ENCODE measurements around the gene G6PC1.
"Not testable (repeated sequence)": the region's sequence is repeated elsewhere in the genome, so short reads cannot be mapped to it uniquely, and the experiment has no call there.

The G6PC1 gene

DNA sequence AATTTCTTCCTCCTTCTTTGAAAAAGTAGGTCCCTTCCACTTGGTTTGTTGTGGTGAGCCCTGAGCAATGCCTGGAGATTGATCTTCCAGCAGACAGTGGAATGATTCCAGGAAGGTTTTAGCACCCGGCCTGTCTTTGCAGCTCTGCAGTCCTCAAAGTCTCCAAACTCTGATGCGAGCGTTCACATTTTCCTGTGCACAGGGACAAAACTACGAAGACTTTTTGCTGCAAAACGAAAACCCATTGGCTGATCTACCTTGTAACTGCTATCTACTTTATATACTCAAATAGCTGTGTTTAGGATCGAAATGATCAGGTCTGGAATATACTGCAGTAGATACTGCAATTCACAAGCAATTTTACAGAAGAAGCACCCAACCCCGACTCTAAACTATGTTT is 21.7 kb downstream of the G6PC1 start:
- peaks cover 2% of the 10 kb centered on the region; the same call in 1 of the 2 replicates for H3F3A ChIP-seq (ENCODE audit: control insufficient read depth, insufficient read depth)
- H3K9me3 ChIP-seq (ENCODE audit: control insufficient read depth, insufficient read depth, low read length): no peaks in the 10 kb centered on the region
- TF ChIP-seq, protein P1, sequence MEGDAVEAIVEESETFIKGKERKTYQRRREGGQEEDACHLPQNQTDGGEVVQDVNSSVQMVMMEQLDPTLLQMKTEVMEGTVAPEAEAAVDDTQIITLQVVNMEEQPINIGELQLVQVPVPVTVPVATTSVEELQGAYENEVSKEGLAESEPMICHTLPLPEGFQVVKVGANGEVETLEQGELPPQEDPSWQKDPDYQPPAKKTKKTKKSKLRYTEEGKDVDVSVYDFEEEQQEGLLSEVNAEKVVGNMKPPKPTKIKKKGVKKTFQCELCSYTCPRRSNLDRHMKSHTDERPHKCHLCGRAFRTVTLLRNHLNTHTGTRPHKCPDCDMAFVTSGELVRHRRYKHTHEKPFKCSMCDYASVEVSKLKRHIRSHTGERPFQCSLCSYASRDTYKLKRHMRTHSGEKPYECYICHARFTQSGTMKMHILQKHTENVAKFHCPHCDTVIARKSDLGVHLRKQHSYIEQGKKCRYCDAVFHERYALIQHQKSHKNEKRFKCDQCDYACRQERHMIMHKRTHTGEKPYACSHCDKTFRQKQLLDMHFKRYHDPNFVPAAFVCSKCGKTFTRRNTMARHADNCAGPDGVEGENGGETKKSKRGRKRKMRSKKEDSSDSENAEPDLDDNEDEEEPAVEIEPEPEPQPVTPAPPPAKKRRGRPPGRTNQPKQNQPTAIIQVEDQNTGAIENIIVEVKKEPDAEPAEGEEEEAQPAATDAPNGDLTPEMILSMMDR (IDR thresholded peaks at IDR 0.05; ENCODE audit: low read depth, low read length, poor library complexity, severe bottlenecking): no peak
- TF ChIP-seq EZH2phosphoT487 (IDR thresholded peaks at IDR 0.05; ENCODE audit: borderline replicate concordance, low read length): no peak
- peaks cover 20% of the 10 kb centered on the region for H3K27me3 ChIP-seq (ENCODE audit: control insufficient read depth, low read length)
- no peaks in the 10 kb centered on the region for H3K36me3 ChIP-seq (ENCODE audit: control insufficient read depth, low read length)
- no peaks in the 10 kb centered on the region for H4K20me1 ChIP-seq (ENCODE audit: control insufficient read depth, insufficient read depth, low read depth, low read length)
- no peak overlapping the region for H3K4me2 ChIP-seq (ENCODE audit: low read length)
- H3K9me2 ChIP-seq (replicated peaks; ENCODE audit: control insufficient read depth, low read length): no peaks in the 10 kb centered on the region
- no peak overlapping the region for H3K27ac ChIP-seq (ENCODE audit: low read depth, low read length)
- no peaks in the 10 kb centered on the region for H3K4me1 ChIP-seq (ENCODE audit: control insufficient read depth, low read length)
- H3K79me2 ChIP-seq (ENCODE audit: control insufficient read depth, low read length): no peaks in the 10 kb centered on the region
- no peak overlapping the region for H3K4me3 ChIP-seq (ENCODE audit: low read length)

DNA sequence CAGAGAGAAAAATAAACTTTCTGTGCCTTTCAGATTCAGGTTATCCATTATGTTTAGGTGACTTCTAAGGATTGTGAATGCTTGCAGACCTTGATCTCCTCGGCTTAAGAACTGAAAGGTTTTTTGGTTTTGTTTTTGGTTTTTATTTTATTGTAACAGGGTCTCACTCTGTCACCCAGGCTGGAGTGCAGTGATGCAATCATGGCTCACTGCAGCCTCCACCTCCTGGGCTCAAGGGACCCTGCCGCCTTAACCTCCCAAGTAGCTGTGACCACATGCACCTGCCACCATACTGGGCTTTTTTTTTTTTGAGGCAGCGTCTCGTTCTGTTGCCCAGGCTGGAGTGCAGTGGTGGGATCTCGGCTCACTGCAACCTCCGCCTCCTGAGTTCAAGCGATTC is 22.9 kb downstream of the G6PC1 start:
- not testable (repeated sequence) for H3K9me3 ChIP-seq (ENCODE audit: control insufficient read depth, insufficient read depth, low read length)

DNA sequence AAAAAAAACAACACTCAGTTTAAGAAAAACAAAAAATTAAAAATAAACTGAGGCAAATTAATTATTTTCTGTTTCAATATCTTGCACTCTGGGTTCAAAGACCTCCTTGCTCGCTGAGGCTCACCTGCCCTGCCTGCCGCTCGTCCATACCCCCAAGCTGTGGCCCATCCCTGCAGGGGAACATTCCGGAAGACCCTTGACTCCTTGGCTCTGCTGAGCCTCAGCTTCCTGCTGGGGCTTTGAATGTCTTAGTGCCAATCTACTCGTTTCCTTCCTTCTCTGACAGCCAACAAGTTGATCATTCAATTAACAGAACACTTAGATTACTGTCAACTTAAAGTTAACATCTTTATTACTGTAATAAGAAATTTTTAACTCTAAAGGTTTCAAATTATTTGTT is 24.3 kb downstream of the G6PC1 start:
- Histone ChIP-seq H3K27me3 (ENCODE audit: control insufficient read depth, low read length) (peaks cover 15% of the 10 kb centered on the region), H3K9me2 (replicated peaks; ENCODE audit: control insufficient read depth, low read length) (no peaks in the 10 kb centered on the region), H3K4me3 (ENCODE audit: low read length) (no peak overlapping the region), H3K27ac (ENCODE audit: low read depth, low read length) (no peak overlapping the region), H3F3A (ENCODE audit: control insufficient read depth, insufficient read depth) (peaks cover 2% of the 10 kb centered on the region; the same call in 1 of the 2 replicates), H3K4me2 (ENCODE audit: low read length) (no peak overlapping the region), H4K20me1 (ENCODE audit: control insufficient read depth, insufficient read depth, low read depth, low read length) (no peaks in the 10 kb centered on the region), H3K36me3 (ENCODE audit: control insufficient read depth, low read length) (no peaks in the 10 kb centered on the region), H3K9me3 (ENCODE audit: control insufficient read depth, insufficient read depth, low read length) (no peaks in the 10 kb centered on the region), H3K4me1 (ENCODE audit: control insufficient read depth, low read length) (peaks cover 5% of the 10 kb centered on the region), H3K79me2 (ENCODE audit: control insufficient read depth, low read length) (no peaks in the 10 kb centered on the region)
- TF ChIP-seq EZH2phosphoT487 (IDR thresholded peaks at IDR 0.05; ENCODE audit: borderline replicate concordance, low read length): no peak
- TF ChIP-seq, protein P1 (IDR thresholded peaks at IDR 0.05; ENCODE audit: low read depth, low read length, poor library complexity, severe bottlenecking): no peak

More for the DNA sequence above, 22.9 kb downstream of the G6PC1 start:
- H3K79me2 ChIP-seq (ENCODE audit: control insufficient read depth, low read length); H3K36me3 ChIP-seq (ENCODE audit: control insufficient read depth, low read length); H3K4me3 ChIP-seq (ENCODE audit: low read length); H3K4me1 ChIP-seq (ENCODE audit: control insufficient read depth, low read length); H3K27ac ChIP-seq (ENCODE audit: low read depth, low read length); H3K9me2 ChIP-seq (replicated peaks; ENCODE audit: control insufficient read depth, low read length); H4K20me1 ChIP-seq (ENCODE audit: control insufficient read depth, insufficient read depth, low read depth, low read length); H3F3A ChIP-seq (ENCODE audit: control insufficient read depth, insufficient read depth); H3K4me2 ChIP-seq (ENCODE audit: low read length): not testable (repeated sequence)
- peaks cover 20% of the 10 kb centered on the region for H3K27me3 ChIP-seq (ENCODE audit: control insufficient read depth, low read length)

DNA sequence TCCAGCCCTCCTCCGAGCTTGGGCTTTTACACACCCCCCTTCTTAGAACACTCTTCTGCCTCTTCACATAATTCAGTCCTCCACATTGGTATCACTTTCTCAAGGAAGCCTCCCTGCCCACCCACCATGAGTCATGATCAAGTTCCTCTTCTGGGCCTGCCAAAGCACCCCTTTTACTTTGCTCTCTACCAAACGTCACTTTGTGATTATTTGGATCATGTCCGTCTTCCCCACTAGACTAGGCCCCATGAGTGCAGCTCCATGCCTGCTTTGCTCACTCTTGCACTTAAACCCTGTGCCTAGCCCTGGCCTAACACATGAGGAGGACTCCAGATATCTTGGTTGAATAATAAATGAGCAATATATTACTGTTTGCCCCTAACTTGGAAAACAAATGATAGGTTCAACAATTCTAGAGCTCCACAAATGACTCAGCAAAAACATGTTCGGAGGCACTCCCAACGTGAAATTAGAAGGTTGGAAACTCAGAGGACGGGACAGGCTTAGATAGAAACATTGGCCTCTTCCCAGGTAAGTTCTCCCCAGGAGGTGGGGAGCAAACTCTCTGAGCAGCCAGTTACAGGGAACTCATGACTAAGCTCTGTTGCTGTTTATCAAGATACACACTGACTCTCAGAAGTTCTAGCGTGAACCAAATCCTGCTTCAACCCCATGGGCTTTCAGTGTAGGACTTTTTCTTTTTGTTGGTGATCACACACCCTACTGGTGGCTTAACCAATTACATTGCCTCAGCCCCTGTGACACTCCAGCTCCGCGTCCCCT is 28.3 kb downstream of the G6PC1 start:
- Histone ChIP-seq H4K20me1 (ENCODE audit: control insufficient read depth, insufficient read depth, low read depth, low read length) (no peaks in the 10 kb centered on the region), H3K9me3 (ENCODE audit: control insufficient read depth, insufficient read depth, low read length) (no peaks in the 10 kb centered on the region), H3K27ac (ENCODE audit: low read depth, low read length) (no peak overlapping the region), H3K9me2 (replicated peaks; ENCODE audit: control insufficient read depth, low read length) (no peaks in the 10 kb centered on the region), H3K79me2 (ENCODE audit: control insufficient read depth, low read length) (no peaks in the 10 kb centered on the region), H3F3A (ENCODE audit: control insufficient read depth, insufficient read depth) (peaks cover 2% of the 10 kb centered on the region; the same call in 1 of the 2 replicates), H3K27me3 (ENCODE audit: control insufficient read depth, low read length) (peaks cover 5% of the 10 kb centered on the region; the same call in 1 of the 2 replicates), H3K4me3 (ENCODE audit: low read length) (no peak overlapping the region), H3K4me2 (ENCODE audit: low read length) (no peak overlapping the region), H3K4me1 (ENCODE audit: control insufficient read depth, low read length) (peaks cover 5% of the 10 kb centered on the region), H3K36me3 (ENCODE audit: control insufficient read depth, low read length) (no peaks in the 10 kb centered on the region)
- TF ChIP-seq, protein P1 (IDR thresholded peaks at IDR 0.05; ENCODE audit: low read depth, low read length, poor library complexity, severe bottlenecking): peak; percentile 71
- TF ChIP-seq EZH2phosphoT487 (IDR thresholded peaks at IDR 0.05; ENCODE audit: borderline replicate concordance, low read length): no peak

Measured in DOHH2 (cell line).